ENCODE data around the gene MMD2.

The MMD2 gene

GRCh38 chr7:4866528-4867496 lies 92.2 kb downstream of the MMD2 start:
- DNase-seq, result no peak

DNA sequence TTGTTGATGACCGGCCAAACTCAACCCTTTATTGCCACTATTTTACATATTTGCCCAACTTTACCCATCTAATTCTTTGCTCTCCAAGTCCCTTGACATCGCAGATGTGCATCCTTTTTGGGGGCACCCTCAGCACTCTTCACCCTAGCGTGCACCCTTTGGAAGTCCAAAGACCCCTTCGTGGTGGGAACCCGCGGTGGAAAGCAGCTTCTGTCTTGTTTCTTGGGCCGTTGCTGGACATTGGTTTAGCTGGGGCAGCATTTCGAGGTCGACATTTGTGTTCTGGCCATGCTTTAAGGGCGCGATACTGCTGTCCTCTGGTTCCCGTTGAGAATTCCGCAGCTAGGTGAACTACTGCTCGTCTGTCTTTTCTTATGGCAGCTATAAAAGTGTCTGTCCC lies 96.8 kb downstream of the MMD2 start:
- DNase-seq, result no peak

GRCh38 chr7:4861673-4862072 lies 97.3 kb downstream of the MMD2 start, which contains the start of gene PAPOLB:
Gene PAPOLB, minus strand, starts transcription at chr7:4862030. Its CDS starts 220 bp downstream, at chr7:4861810.
- DNase-seq, result no peak

- DNase-seq, result no peak
Observed at GRCh38 chr7:4861227-4861626, 97.8 kb downstream of the MMD2 start.

- no peak for DNase-seq
Observed at GRCh38 chr7:4857189-4857588, 101.8 kb downstream of the MMD2 start.

DNA sequence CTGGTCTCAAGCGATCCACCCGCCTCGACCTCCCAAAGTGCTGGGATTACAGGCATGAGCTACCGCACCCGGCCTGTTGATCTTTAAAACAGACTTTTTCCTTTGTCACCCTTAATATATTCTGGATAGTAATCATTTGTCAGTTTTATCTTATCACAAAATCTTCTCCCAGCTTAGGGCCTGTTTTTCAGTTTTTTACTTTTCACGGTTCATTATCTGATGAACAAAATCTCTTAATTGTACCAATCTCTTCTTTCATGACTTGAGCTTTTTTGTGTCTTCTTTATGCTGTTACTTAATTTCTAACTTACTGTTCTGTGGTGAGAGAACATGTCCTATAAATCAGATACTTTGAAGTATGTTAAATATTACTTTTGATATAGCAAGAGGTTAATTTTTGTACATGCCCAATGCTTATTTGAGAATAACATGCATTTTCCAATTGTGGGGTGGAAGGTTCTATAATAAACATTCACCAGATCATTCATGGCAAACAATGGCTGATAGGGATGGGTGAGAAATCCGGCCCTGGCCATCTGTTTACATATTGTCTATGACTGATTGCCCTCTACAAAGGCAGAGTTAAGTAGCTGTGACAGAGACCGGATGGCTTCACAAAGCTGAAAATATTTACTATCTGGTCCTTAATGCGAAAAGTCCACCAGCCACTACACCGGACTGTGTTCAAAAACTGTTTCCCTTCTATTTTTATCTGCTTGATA lies 102.5 kb downstream of the MMD2 start:
- DNase-seq, result no peak

Data from NCI-H1694 treated with DMSO at 0.1 percent for 48 hours (cell line).